ENCODE results near the gene ZNF606. TPM values are rescaled to one million over a fixed set of nuclear protein-coding genes. Genes with fewer than 3 reads are reported as not detected.

ZNF606 gene
- total RNA-seq (10.3 TPM), polyA plus RNA-seq (1 to 10 TPM; 1.6 to 6.0 (median 4.7) TPM)

DNA sequence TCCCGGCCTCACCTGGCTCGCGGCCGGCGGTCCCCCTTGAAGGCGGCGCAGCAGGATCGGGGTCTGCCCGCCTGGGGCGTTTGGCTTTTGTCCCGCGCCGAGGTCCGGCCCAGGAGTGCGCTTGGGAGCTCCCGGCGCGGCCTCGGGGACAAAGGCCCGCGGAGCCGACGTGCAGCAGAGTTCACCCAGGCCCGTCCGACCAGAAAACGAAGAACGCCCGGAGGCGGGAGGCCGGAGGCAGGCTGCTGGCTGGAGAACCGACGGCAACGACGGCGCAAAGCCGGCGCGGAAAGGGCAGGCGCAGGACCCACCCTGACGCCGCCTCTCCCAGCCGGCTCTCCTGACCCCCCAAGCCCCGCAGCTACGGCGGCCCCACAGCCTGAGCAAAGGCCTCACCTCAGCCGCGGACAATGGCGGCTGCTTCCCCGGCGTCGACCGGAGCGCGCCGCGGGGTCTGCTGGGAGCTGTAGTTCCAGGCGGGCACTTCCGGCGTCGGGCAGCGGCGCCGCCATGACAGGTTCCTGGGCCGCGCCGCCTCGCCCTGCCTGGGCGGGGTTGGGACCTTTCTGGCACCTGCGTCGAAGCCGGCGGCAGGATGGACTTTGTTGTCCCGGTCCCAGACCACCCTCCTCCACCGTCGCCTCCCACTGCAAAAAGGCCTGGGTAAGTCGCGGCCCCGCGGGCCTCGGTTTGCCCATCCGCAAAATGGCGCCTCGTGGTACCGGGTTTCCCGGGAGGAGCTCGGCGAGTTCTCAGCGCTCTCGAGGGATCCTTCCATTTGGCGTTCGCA, at the start of gene ZNF606:
Gene ZNF606 (minus strand): TSS at position 437 of the 790 bp plus-strand sequence. CDS start 1,501 bp downstream, outside the sequence.
- H3K4me1 ChIP-seq (ENCODE audit: control insufficient read depth, insufficient read depth, low read length, poor library complexity, severe bottlenecking): peaks cover 11% of the 10 kb centered on the region
- H3K27ac ChIP-seq (ENCODE audit: insufficient read depth, low read length, poor library complexity, severe bottlenecking): peak within 1 kb of the TSS; percentile 85
- peaks cover 38 to 64% of the 10 kb centered on the region in 2 experiments for H3K9me3 ChIP-seq (ENCODE audit: control insufficient read depth in 2 of 2, low read length in 2 of 2)
- Mint-ChIP-seq H3K9me3 (peaks cover 0 to 68% (median 32%) of the 10 kb centered on the region in 7 donors), H3K27ac (peak within 1 kb of the TSS; percentile 70 to 88 (median 75)), H3K4me1 (peaks cover 10 to 44% (median 15%) of the 10 kb centered on the region in 4 donors), H3K27me3 (no peaks in the 10 kb centered on the region), H3K4me3 (peak within 1 kb of the TSS; percentile 87 to 94 (median 89)), H3K36me3 (peaks cover 67% of the 10 kb centered on the region)
- DNase-seq (peak; percentile 77 to 94 (median 86)), ATAC-seq (ENCODE audit: low read depth in 2 of 2) (peak; percentile 98 to 99)
- H3K4me3 ChIP-seq (ENCODE audit: low read depth, low read length): peak within 1 kb of the TSS; percentile 90
- H3K36me3 ChIP-seq (ENCODE audit: control insufficient read depth, insufficient read depth, low read length): peaks cover 55% of the 10 kb centered on the region
- no peaks in the 10 kb centered on the region for H3K27me3 ChIP-seq (ENCODE audit: control insufficient read depth, insufficient read depth, low read length)

DNA sequence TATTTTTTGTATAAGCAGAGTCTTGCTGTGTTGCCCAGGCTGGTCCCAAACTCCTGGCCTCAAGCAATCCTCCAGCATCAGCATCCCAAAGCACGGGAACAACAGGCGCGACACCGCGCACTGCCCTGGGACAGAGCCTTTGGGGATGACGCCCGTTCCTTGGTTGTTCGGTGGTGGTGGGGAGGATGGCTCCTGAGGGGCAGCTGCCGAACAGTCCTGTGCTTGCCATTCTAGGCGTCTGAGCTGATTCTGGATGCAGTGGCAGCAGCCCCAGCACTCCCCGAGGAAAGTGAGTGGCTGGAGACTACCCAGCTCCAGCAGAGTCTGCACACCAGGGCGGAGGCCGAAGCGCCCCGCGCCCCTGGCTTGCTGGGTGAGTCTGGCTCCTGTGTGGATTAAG, 49.6 kb upstream of the ZNF606 start:
- Mint-ChIP-seq H3K4me1 (peaks cover 0 to 5% (median 1%) of the 10 kb centered on the region in 4 donors), H3K4me3 (no peak overlapping the region), H3K27ac (no peak overlapping the region), H3K27me3 (no peaks in the 10 kb centered on the region), H3K9me3 (peaks cover 0 to 64% (median 15%) of the 10 kb centered on the region in 7 donors), H3K36me3 (no peaks in the 10 kb centered on the region)
- Histone ChIP-seq H3K9me3 (ENCODE audit: control insufficient read depth in 2 of 2, low read length in 2 of 2) (peaks cover 7 to 68% of the 10 kb centered on the region in 2 experiments), H3K4me3 (ENCODE audit: low read depth, low read length) (no peak overlapping the region), H3K27ac (ENCODE audit: insufficient read depth, low read length, poor library complexity, severe bottlenecking) (no peak overlapping the region), H3K27me3 (ENCODE audit: control insufficient read depth, insufficient read depth, low read length) (no peaks in the 10 kb centered on the region), H3K36me3 (ENCODE audit: control insufficient read depth, insufficient read depth, low read length) (no peaks in the 10 kb centered on the region), H3K4me1 (ENCODE audit: control insufficient read depth, insufficient read depth, low read length, poor library complexity, severe bottlenecking) (no peaks in the 10 kb centered on the region)
- ATAC-seq (ENCODE audit: low read depth in 2 of 2) (no peak), DNase-seq (no peak)

DNA sequence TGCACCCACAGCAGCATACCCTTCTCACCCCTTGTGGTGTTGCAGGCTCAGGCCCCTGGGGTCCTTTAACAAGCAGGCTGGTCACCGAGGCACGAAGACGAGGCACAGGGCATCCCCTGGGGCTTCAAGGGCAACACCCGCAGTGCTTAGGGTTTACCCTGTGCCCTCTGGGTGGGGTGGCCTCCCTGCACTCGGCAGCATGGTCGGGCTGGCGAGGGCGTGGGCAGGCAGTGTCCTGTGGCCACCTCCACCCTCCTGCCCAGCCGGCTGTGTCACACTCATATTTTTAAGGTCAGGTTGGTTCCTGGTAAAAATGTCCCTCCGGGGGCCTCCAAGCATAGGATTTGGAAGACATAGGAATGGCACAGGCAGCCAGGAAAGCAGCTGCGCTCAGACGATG, 45.1 kb upstream of the ZNF606 start:
- no peak for DNase-seq
- no peaks in the 10 kb centered on the region for H3K4me1 Mint-ChIP-seq
- no peaks in the 10 kb centered on the region for H3K36me3 ChIP-seq (ENCODE audit: control insufficient read depth, insufficient read depth, low read length)
- H3K4me3 ChIP-seq (ENCODE audit: low read depth, low read length): no peak overlapping the region
- no peak overlapping the region for H3K27ac Mint-ChIP-seq
- peaks cover 7% of the 10 kb centered on the region for H3K36me3 Mint-ChIP-seq
- H3K4me3 Mint-ChIP-seq: no peak overlapping the region
- H3K9me3 ChIP-seq (ENCODE audit: control insufficient read depth in 2 of 2, low read length in 2 of 2): peaks cover 12 to 78% of the 10 kb centered on the region in 2 experiments
- H3K27ac ChIP-seq (ENCODE audit: insufficient read depth, low read length, poor library complexity, severe bottlenecking): no peak overlapping the region
- no peaks in the 10 kb centered on the region for H3K27me3 ChIP-seq (ENCODE audit: control insufficient read depth, insufficient read depth, low read length)
- H3K9me3 Mint-ChIP-seq: peaks cover 0 to 61% (median 19%) of the 10 kb centered on the region in 7 donors
- no peak for ATAC-seq (ENCODE audit: low read depth in 2 of 2)
- no peaks in the 10 kb centered on the region for H3K27me3 Mint-ChIP-seq
- no peaks in the 10 kb centered on the region for H3K4me1 ChIP-seq (ENCODE audit: control insufficient read depth, insufficient read depth, low read length, poor library complexity, severe bottlenecking)

DNA sequence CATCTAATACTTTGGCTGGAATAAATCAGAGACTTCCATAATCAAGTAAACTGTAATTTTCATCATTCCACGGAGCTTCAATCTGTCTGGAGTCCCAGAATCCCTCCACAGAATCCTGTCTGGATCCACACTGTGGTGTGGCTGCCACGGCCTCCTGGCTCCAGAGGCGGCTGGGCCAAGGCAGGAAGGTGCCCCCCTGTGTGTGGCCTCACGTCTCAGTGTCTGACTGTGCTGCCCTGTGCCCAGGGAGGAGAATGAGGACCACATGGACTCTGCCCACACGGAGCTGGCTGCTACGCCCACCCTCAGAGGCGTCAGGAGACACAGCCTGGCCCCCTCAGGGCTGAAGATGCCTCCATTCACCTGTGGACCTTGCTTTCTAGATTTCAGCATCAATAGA, 44.2 kb upstream of the ZNF606 start:
- no peaks in the 10 kb centered on the region for H3K4me1 ChIP-seq (ENCODE audit: control insufficient read depth, insufficient read depth, low read length, poor library complexity, severe bottlenecking)
- H3K4me3 Mint-ChIP-seq: no peak overlapping the region
- H3K36me3 ChIP-seq (ENCODE audit: control insufficient read depth, insufficient read depth, low read length): no peaks in the 10 kb centered on the region
- no peaks in the 10 kb centered on the region for H3K4me1 Mint-ChIP-seq
- H3K27me3 Mint-ChIP-seq: no peaks in the 10 kb centered on the region
- no peak overlapping the region for H3K27ac ChIP-seq (ENCODE audit: insufficient read depth, low read length, poor library complexity, severe bottlenecking)
- no peak for ATAC-seq (ENCODE audit: low read depth in 2 of 2)
- DNase-seq: no peak
- peaks cover 7% of the 10 kb centered on the region for H3K36me3 Mint-ChIP-seq
- H3K9me3 ChIP-seq (ENCODE audit: control insufficient read depth in 2 of 2, low read length in 2 of 2): peaks cover 12 to 74% of the 10 kb centered on the region in 2 experiments
- H3K27ac Mint-ChIP-seq: no peak overlapping the region
- no peak overlapping the region for H3K4me3 ChIP-seq (ENCODE audit: low read depth, low read length)
- H3K9me3 Mint-ChIP-seq: peaks cover 0 to 61% (median 19%) of the 10 kb centered on the region in 7 donors
- no peaks in the 10 kb centered on the region for H3K27me3 ChIP-seq (ENCODE audit: control insufficient read depth, insufficient read depth, low read length)

DNA sequence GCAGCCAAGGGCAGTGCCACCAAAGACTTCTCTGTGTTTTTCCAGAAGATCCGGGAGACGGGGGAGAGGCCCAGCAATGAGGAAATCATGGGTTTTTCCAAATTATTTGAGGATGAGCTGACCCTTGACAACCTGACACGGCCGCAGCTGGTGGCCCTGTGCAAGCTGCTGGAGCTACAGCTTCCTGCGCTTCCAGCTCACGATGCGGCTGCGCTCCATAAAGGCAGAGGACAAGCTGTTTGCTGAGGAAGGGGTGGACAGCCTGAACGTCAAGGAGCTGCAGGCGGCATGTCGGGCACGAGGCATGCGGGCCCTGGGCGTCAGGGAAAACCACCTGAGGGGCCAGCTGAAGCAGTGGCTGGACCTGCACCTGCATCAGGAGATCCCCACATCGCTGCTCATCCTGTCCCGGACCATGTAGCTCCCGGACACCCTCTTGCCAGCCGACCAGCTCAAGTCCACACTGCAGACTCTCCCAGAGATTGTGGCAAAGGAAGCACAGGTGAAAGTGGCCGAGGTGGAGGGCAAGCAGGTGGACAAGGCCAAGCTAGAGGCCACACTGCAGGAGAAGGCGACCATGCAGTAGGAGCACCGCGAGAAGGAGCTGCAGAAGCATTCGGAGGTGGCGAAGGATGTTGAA, 42.9 kb upstream of the ZNF606 start:
- peaks cover 7% of the 10 kb centered on the region for H3K36me3 Mint-ChIP-seq
- Histone ChIP-seq H3K36me3 (ENCODE audit: control insufficient read depth, insufficient read depth, low read length) (no peaks in the 10 kb centered on the region), H3K4me3 (ENCODE audit: low read depth, low read length) (no peak overlapping the region), H3K9me3 (ENCODE audit: control insufficient read depth in 2 of 2, low read length in 2 of 2) (peaks cover 7 to 77% of the 10 kb centered on the region in 2 experiments), H3K4me1 (ENCODE audit: control insufficient read depth, insufficient read depth, low read length, poor library complexity, severe bottlenecking) (no peaks in the 10 kb centered on the region), H3K27ac (ENCODE audit: insufficient read depth, low read length, poor library complexity, severe bottlenecking) (no peak overlapping the region), H3K27me3 (ENCODE audit: control insufficient read depth, insufficient read depth, low read length) (no peaks in the 10 kb centered on the region)
- no peak for ATAC-seq (ENCODE audit: low read depth in 2 of 2)
- H3K27ac Mint-ChIP-seq: no peak overlapping the region
- H3K4me3 Mint-ChIP-seq: no peak overlapping the region
- no peaks in the 10 kb centered on the region for H3K4me1 Mint-ChIP-seq
- H3K9me3 Mint-ChIP-seq: peaks cover 0 to 58% (median 20%) of the 10 kb centered on the region in 7 donors
- no peak for DNase-seq
- H3K27me3 Mint-ChIP-seq: no peaks in the 10 kb centered on the region

DNA sequence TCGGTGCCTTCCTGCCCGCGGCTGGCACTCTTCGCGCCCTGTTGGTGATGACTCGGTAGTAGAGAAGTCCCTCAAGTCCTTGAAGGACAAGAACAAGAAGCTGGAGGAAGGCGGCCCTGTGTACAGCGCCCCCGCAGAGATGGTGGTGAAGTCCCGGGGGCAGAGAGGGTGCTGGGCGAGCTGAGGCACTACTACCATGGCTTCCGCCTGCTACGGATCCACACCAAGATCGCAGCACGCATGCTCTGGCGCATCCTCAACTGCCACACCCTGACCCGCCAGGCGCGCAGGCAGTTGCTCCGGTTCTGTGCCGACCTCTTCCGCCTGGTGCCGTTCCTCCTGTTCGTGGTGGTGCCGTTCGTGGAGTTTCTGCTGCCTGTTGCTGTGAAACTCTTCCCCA, 42.3 kb upstream of the ZNF606 start:
- no peak overlapping the region for H3K4me3 Mint-ChIP-seq
- no peak for DNase-seq
- H3K27me3 Mint-ChIP-seq: no peaks in the 10 kb centered on the region
- Histone ChIP-seq H3K4me1 (ENCODE audit: control insufficient read depth, insufficient read depth, low read length, poor library complexity, severe bottlenecking) (no peaks in the 10 kb centered on the region), H3K4me3 (ENCODE audit: low read depth, low read length) (no peak overlapping the region), H3K9me3 (ENCODE audit: control insufficient read depth in 2 of 2, low read length in 2 of 2) (peaks cover 7 to 83% of the 10 kb centered on the region in 2 experiments), H3K27me3 (ENCODE audit: control insufficient read depth, insufficient read depth, low read length) (no peaks in the 10 kb centered on the region), H3K36me3 (ENCODE audit: control insufficient read depth, insufficient read depth, low read length) (no peaks in the 10 kb centered on the region), H3K27ac (ENCODE audit: insufficient read depth, low read length, poor library complexity, severe bottlenecking) (no peak overlapping the region)
- ATAC-seq (ENCODE audit: low read depth in 2 of 2): no peak
- H3K4me1 Mint-ChIP-seq: no peaks in the 10 kb centered on the region
- H3K36me3 Mint-ChIP-seq: peaks cover 7% of the 10 kb centered on the region
- peaks cover 0 to 55% (median 20%) of the 10 kb centered on the region in 7 donors for H3K9me3 Mint-ChIP-seq
- peak overlapping the region in 1 of 3 donors; percentile 77 for H3K27ac Mint-ChIP-seq

DNA sequence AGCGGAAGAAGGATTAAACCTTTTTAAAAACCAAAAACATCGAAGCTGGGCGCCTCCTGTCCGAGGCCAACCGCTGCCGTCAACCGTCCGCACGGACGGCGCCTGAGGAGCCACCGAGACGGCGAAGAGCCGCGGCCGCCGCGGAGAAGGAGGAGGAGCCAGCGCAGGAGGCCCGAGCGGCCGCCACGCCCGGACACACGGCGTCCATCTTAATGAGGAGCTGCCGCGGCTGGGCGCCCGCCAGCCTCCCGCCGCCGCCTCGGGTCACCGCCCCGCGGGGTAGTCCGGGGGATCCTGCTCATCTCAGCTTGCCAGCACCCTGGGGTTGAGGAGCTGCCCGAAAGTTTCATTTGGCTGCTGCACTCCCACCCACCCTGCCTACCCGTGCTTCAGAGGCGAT, 41.8 kb upstream of the ZNF606 start:
- Mint-ChIP-seq H3K4me1 (no peaks in the 10 kb centered on the region), H3K36me3 (peaks cover 7% of the 10 kb centered on the region), H3K27ac (no peak overlapping the region), H3K9me3 (peaks cover 0 to 52% (median 19%) of the 10 kb centered on the region in 7 donors), H3K4me3 (no peak overlapping the region), H3K27me3 (no peaks in the 10 kb centered on the region)
- no peak for DNase-seq
- Histone ChIP-seq H3K36me3 (ENCODE audit: control insufficient read depth, insufficient read depth, low read length) (no peaks in the 10 kb centered on the region), H3K9me3 (ENCODE audit: control insufficient read depth in 2 of 2, low read length in 2 of 2) (peaks cover 7 to 79% of the 10 kb centered on the region in 2 experiments), H3K4me1 (ENCODE audit: control insufficient read depth, insufficient read depth, low read length, poor library complexity, severe bottlenecking) (no peaks in the 10 kb centered on the region), H3K4me3 (ENCODE audit: low read depth, low read length) (no peak overlapping the region), H3K27ac (ENCODE audit: insufficient read depth, low read length, poor library complexity, severe bottlenecking) (no peak overlapping the region), H3K27me3 (ENCODE audit: control insufficient read depth, insufficient read depth, low read length) (no peaks in the 10 kb centered on the region)
- no peak for ATAC-seq (ENCODE audit: low read depth in 2 of 2)

Data from CD4-positive, CD25-positive, alpha-beta regulatory T cell (primary cell).